ENCODE measurements around the gene ZNF821.

The ZNF821 gene

DNA sequence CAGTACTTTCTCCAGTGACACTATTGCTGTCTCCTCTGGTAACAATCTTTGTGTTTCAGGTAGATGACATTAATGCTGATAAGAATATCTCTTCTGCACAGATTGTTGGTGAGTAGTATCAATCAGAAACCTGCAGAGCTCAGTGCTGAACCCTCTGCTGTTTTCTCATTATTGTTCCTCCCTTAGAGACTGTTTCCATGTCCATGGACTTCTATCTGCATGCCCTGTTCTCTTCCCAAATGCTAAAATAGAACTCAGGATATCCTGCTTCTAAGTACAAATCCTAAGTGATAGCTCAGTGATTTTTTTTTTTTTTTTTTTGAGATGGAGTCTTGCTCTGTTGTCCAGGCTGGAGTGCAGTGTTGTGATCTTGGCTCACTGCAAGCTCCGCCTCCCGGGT, 40.7 kb upstream of the ZNF821 start:
- Histone ChIP-seq H3K36me3 (ENCODE audit: insufficient read depth, low read length) (peaks cover 71% of the 10 kb centered on the region), H3K9ac (ENCODE audit: insufficient read length) (no peak overlapping the region), H3K4me3 (no peak overlapping the region), H3K27ac (no peak overlapping the region), H3K9me3 (ENCODE audit: low read depth, low read length) (no peaks in the 10 kb centered on the region)
- TF ChIP-seq POLR2AphosphoS5 (IDR thresholded peaks at IDR 0.05; ENCODE audit: borderline replicate concordance, low read depth, low read length) (no peak), FOXP2 (optimal IDR thresholded peaks at IDR 0.05; ENCODE audit: control extremely low read depth, extremely low read length, insufficient read depth) (no peak), EZH2 (IDR thresholded peaks at IDR 0.05) (no peak)
- DNase-seq (ENCODE audit: low read depth, low spot score): no peak

DNA sequence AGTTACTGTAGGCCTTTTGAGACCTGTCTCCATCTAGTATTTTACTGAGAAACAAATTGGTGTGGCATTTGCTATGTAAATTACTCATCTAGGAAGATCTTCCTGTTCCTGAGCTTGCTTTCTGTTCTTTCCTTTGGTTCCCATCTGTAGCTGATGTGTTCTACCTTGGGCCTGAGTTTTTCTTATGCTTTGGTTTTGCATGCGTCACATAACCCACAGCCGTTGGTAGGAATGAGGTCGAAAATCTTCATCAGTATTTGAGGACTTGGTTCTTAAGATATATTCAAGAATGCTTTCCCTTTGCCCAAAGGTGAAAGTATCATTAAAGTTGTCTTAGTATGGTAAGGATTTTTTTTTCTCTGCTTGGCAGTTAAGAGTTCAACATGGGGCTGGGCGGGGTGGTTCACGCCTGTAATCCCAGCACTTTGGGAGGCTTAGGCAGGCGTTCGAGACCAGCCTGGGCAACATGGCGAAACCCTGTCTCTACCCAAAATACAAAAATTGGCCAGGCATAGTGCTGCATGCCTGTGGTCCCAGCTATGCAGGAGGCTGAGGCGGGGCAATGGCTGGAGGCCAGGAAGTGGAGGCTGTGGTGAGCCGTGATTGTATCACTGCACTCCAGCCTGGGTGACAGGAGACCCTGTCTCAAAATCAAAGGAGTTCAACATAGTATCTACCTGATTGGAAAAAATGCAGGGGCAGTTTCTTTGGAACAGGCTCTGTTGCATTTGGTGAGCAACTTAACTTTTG, 40.1 kb upstream of the ZNF821 start:
- DNase-seq (ENCODE audit: low read depth, low spot score): no peak
- Histone ChIP-seq H3K9ac (ENCODE audit: insufficient read length) (no peak overlapping the region), H3K36me3 (ENCODE audit: insufficient read depth, low read length) (peaks cover 71% of the 10 kb centered on the region), H3K27ac (no peak overlapping the region), H3K9me3 (ENCODE audit: low read depth, low read length) (no peaks in the 10 kb centered on the region), H3K4me3 (no peak overlapping the region)
- TF ChIP-seq POLR2AphosphoS5 (IDR thresholded peaks at IDR 0.05; ENCODE audit: borderline replicate concordance, low read depth, low read length) (no peak), EZH2 (IDR thresholded peaks at IDR 0.05) (no peak), FOXP2 (optimal IDR thresholded peaks at IDR 0.05; ENCODE audit: control extremely low read depth, extremely low read length, insufficient read depth) (no peak)

DNA sequence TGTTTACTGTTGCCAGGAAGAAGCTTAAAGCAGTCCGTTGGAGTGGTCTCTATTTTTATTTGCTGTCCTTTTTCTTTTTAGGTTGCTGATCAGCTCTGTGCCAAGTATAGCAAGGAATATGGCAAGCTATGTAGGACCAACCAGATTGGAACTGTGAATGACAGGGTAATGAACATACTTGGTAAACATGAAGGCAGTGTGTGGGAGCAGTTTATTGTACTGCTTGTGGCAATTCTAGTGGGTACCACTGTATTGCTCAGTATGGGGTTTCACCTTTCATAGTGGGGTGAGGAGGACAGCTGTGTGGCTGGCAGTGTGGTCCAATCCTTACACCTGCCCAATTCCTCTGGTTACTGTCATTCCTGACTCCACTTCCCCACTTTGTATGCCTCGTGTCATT, 36.7 kb upstream of the ZNF821 start:
- Histone ChIP-seq H3K9ac (ENCODE audit: insufficient read length) (no peak overlapping the region), H3K9me3 (ENCODE audit: low read depth, low read length) (no peaks in the 10 kb centered on the region), H3K4me3 (no peak overlapping the region), H3K27ac (no peak overlapping the region), H3K36me3 (ENCODE audit: insufficient read depth, low read length) (peaks cover 87% of the 10 kb centered on the region)
- TF ChIP-seq FOXP2 (optimal IDR thresholded peaks at IDR 0.05; ENCODE audit: control extremely low read depth, extremely low read length, insufficient read depth) (no peak), POLR2AphosphoS5 (IDR thresholded peaks at IDR 0.05; ENCODE audit: borderline replicate concordance, low read depth, low read length) (no peak), EZH2 (IDR thresholded peaks at IDR 0.05) (no peak)
- no peak for DNase-seq (ENCODE audit: low read depth, low spot score)

DNA sequence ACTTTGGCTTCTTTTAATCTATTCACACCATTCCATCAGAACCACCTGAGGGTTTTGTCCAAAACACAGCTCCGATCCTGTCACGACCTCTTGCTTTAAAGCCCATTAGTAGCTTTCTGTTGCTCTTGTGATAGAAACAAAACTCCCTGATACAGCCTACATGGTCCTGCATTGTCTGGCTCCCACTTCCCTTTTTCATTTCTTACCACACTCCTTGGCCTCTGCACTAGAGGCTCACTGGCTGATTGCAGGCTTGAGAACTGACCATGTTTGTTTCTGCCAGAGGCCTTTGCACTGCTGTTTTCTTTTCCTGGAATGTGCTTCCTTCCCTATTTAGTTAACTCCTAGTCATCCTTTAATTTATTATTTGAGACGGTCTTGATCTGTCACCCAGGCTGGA, 35.1 kb upstream of the ZNF821 start:
- H3K9me3 ChIP-seq (ENCODE audit: low read depth, low read length): no peaks in the 10 kb centered on the region
- peaks cover 91% of the 10 kb centered on the region for H3K36me3 ChIP-seq (ENCODE audit: insufficient read depth, low read length)
- no peak for DNase-seq (ENCODE audit: low read depth, low spot score)
- H3K9ac ChIP-seq (ENCODE audit: insufficient read length): no peak overlapping the region
- no peak overlapping the region for H3K27ac ChIP-seq
- H3K4me3 ChIP-seq: no peak overlapping the region
- TF ChIP-seq FOXP2 (optimal IDR thresholded peaks at IDR 0.05; ENCODE audit: control extremely low read depth, extremely low read length, insufficient read depth): no peak
- no peak for TF ChIP-seq POLR2AphosphoS5 (IDR thresholded peaks at IDR 0.05; ENCODE audit: borderline replicate concordance, low read depth, low read length)
- TF ChIP-seq EZH2 (IDR thresholded peaks at IDR 0.05): no peak

DNA sequence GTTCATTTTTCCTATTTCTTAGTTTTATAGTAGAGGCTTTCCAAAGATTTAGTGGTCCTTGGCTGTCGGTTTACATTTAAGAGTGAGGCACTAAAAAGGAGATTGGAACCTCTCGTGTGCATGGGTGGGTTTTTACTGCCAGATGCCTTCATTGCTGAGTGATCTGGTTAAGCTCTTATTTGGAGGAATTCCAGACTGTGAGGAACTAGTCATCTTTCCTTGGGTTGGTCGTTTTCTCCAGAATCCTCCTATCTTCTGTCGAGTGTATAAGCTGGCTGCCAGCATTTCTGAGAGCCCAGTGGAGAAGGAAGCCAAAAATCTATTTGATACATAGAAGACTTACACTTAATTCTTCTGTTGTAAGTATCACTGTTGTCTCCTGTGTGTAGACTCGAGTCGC, 33.9 kb upstream of the ZNF821 start:
- TF ChIP-seq EZH2 (IDR thresholded peaks at IDR 0.05) (no peak), POLR2AphosphoS5 (IDR thresholded peaks at IDR 0.05; ENCODE audit: borderline replicate concordance, low read depth, low read length) (no peak), FOXP2 (optimal IDR thresholded peaks at IDR 0.05; ENCODE audit: control extremely low read depth, extremely low read length, insufficient read depth) (no peak)
- no peak overlapping the region for H3K4me3 ChIP-seq
- no peaks in the 10 kb centered on the region for H3K9me3 ChIP-seq (ENCODE audit: low read depth, low read length)
- H3K36me3 ChIP-seq (ENCODE audit: insufficient read depth, low read length): peaks cover 82% of the 10 kb centered on the region
- no peak for DNase-seq (ENCODE audit: low read depth, low spot score)
- H3K27ac ChIP-seq: no peak overlapping the region
- H3K9ac ChIP-seq (ENCODE audit: insufficient read length): no peak overlapping the region

DNA sequence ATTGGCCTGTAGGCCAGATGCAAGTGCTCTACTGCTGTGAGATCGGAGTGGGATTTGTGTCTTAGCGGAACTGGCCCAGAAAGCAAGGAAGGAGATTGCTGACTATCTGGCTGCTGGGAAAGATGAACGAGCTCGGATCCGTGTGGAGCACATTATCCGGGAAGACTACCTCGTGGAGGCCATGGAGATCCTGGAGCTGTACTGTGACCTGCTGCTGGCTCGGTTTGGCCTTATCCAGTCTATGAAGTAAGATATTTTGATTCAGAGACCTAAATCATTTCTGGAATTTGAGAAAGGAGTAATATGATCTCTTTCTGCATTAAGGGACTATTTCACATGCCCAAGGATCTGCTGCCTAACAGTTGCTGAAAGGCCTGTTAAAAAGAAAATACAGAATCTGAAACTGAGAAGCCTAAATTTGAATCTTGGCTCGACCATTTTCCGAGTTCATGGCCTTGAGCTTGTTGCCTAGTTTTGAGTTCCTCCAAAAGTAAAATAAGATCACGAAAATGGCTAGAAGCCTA, 32.5 kb upstream of the ZNF821 start:
- Histone ChIP-seq H3K36me3 (ENCODE audit: insufficient read depth, low read length) (peaks cover 72% of the 10 kb centered on the region), H3K27ac (no peak overlapping the region), H3K4me3 (no peak overlapping the region), H3K9ac (ENCODE audit: insufficient read length) (no peak overlapping the region), H3K9me3 (ENCODE audit: low read depth, low read length) (no peaks in the 10 kb centered on the region)
- no peak for DNase-seq (ENCODE audit: low read depth, low spot score)
- no peak for TF ChIP-seq EZH2 (IDR thresholded peaks at IDR 0.05)
- no peak for TF ChIP-seq FOXP2 (optimal IDR thresholded peaks at IDR 0.05; ENCODE audit: control extremely low read depth, extremely low read length, insufficient read depth)
- no peak for TF ChIP-seq POLR2AphosphoS5 (IDR thresholded peaks at IDR 0.05; ENCODE audit: borderline replicate concordance, low read depth, low read length)

DNA sequence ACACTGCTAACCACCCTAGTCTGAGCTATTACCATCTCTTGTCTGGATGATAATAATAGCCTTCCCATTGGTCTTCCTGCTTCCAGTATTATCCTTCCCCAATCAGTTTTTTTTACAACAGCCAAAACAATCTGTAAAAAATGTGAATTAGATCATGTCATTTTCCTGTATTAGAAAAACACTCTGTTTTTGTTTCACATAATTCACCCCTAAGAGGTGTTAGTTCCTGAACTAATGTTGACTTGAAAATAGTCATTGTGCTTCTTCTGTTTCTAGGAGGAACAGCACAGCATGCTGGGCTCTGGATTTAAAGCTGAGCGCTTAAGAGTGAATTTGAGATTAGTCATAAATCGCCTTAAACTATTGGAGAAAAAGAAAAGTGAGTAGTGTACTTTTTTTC, 31.4 kb upstream of the ZNF821 start:
- H3K4me3 ChIP-seq: no peak overlapping the region
- H3K36me3 ChIP-seq (ENCODE audit: insufficient read depth, low read length): peaks cover 61% of the 10 kb centered on the region
- H3K9ac ChIP-seq (ENCODE audit: insufficient read length): no peak overlapping the region

DNA sequence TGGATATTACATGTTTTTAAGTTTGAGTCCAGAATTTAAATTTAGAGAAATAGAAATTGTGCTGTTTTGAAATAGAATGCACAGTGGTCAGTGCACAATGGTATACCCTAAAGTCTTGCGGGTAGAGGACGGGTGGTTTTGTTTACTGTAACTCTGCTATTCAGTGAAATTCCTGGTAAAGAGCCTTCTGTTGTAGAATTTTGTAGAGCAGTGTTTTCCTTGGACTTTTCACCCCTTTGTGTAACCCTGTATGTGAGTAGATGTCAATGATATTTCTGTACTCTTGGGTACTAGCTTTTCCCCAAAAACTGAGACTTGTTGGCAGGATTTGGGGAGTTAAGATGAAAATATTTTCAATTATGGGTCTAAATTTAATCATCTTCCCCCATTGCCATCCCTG, 30.8 kb upstream of the ZNF821 start:
- Histone ChIP-seq H3K9ac (ENCODE audit: insufficient read length) (no peak overlapping the region), H3K9me3 (ENCODE audit: low read depth, low read length) (no peaks in the 10 kb centered on the region), H3K4me3 (no peak overlapping the region), H3K27ac (no peak overlapping the region), H3K36me3 (ENCODE audit: insufficient read depth, low read length) (peaks cover 59% of the 10 kb centered on the region)
- no peak for TF ChIP-seq EZH2 (IDR thresholded peaks at IDR 0.05)
- TF ChIP-seq POLR2AphosphoS5 (IDR thresholded peaks at IDR 0.05; ENCODE audit: borderline replicate concordance, low read depth, low read length): no peak
- TF ChIP-seq FOXP2 (optimal IDR thresholded peaks at IDR 0.05; ENCODE audit: control extremely low read depth, extremely low read length, insufficient read depth): no peak
- no peak for DNase-seq (ENCODE audit: low read depth, low spot score)

More for the DNA sequence above, 31.4 kb upstream of the ZNF821 start:
- Histone ChIP-seq H3K27ac (no peak overlapping the region), H3K9me3 (ENCODE audit: low read depth, low read length) (no peaks in the 10 kb centered on the region)
- no peak for TF ChIP-seq EZH2 (IDR thresholded peaks at IDR 0.05)
- no peak for TF ChIP-seq FOXP2 (optimal IDR thresholded peaks at IDR 0.05; ENCODE audit: control extremely low read depth, extremely low read length, insufficient read depth)
- TF ChIP-seq POLR2AphosphoS5 (IDR thresholded peaks at IDR 0.05; ENCODE audit: borderline replicate concordance, low read depth, low read length): no peak
- no peak for DNase-seq (ENCODE audit: low read depth, low spot score)

All from SK-N-MC (cell line).